ENCODE measurements around the gene AOAH.
"Not testable (repeated sequence)": the region's sequence is repeated elsewhere in the genome, so short reads cannot be mapped to it uniquely, and the experiment has no call there.

AOAH gene

GRCh38 chr7:36488672-36489071 is 235.6 kb downstream of the AOAH start:
- H3K4me3 Mint-ChIP-seq; H3K36me3 Mint-ChIP-seq (ENCODE audit: low read depth); H3K27me3 Mint-ChIP-seq (ENCODE audit: low read depth); H3K4me1 Mint-ChIP-seq (ENCODE audit: low read depth); H3K27ac Mint-ChIP-seq; H3K9me3 Mint-ChIP-seq: not testable (repeated sequence)

- Mint-ChIP-seq H3K4me3 (no peak overlapping the region), H3K27me3 (ENCODE audit: low read depth) (peaks cover 6% of the 10 kb centered on the region), H3K27ac (no peak overlapping the region), H3K9me3 (no peaks in the 10 kb centered on the region), H3K4me1 (ENCODE audit: low read depth) (peaks cover 4% of the 10 kb centered on the region), H3K36me3 (ENCODE audit: low read depth) (no peaks in the 10 kb centered on the region)
These were observed 236.4 kb downstream of the AOAH start for GRCh38 chr7:36487756-36488336.

- no peaks in the 10 kb centered on the region for H3K27me3 Mint-ChIP-seq (ENCODE audit: low read depth)
- H3K36me3 Mint-ChIP-seq (ENCODE audit: low read depth), result no peaks in the 10 kb centered on the region
- no peak overlapping the region for H3K4me3 Mint-ChIP-seq
- H3K4me1 Mint-ChIP-seq (ENCODE audit: low read depth), result peaks cover 4% of the 10 kb centered on the region
- H3K9me3 Mint-ChIP-seq, result peaks cover 4% of the 10 kb centered on the region
- no peak overlapping the region for H3K27ac Mint-ChIP-seq
These were observed 238.0 kb downstream of the AOAH start for GRCh38 chr7:36486336-36486735.

- Mint-ChIP-seq H3K4me1 (ENCODE audit: low read depth) (peaks cover 4% of the 10 kb centered on the region), H3K4me3 (no peak overlapping the region), H3K9me3 (peaks cover 18% of the 10 kb centered on the region), H3K27me3 (ENCODE audit: low read depth) (no peaks in the 10 kb centered on the region), H3K36me3 (ENCODE audit: low read depth) (peaks cover 8% of the 10 kb centered on the region), H3K27ac (no peak overlapping the region)
These were observed 240.0 kb downstream of the AOAH start for GRCh38 chr7:36484265-36484664.

GRCh38 chr7:36483853-36484252 is 240.4 kb downstream of the AOAH start:
- not testable (repeated sequence) for H3K27me3 Mint-ChIP-seq (ENCODE audit: low read depth); H3K4me3 Mint-ChIP-seq; H3K36me3 Mint-ChIP-seq (ENCODE audit: low read depth); H3K4me1 Mint-ChIP-seq (ENCODE audit: low read depth); H3K27ac Mint-ChIP-seq
- peaks cover 22% of the 10 kb centered on the region for H3K9me3 Mint-ChIP-seq

GRCh38 chr7:36478745-36479144 is 245.5 kb downstream of the AOAH start:
- peaks cover 13% of the 10 kb centered on the region for H3K4me1 Mint-ChIP-seq (ENCODE audit: low read depth)
- H3K27ac Mint-ChIP-seq, result no peak overlapping the region
- H3K9me3 Mint-ChIP-seq, result peaks cover 24% of the 10 kb centered on the region
- no peak overlapping the region for H3K4me3 Mint-ChIP-seq
- no peaks in the 10 kb centered on the region for H3K27me3 Mint-ChIP-seq (ENCODE audit: low read depth)
- peaks cover 8% of the 10 kb centered on the region for H3K36me3 Mint-ChIP-seq (ENCODE audit: low read depth)

GRCh38 chr7:36475381-36475780 is 248.9 kb downstream of the AOAH start:
- H3K27me3 Mint-ChIP-seq (ENCODE audit: low read depth), result no peaks in the 10 kb centered on the region
- H3K4me1 Mint-ChIP-seq (ENCODE audit: low read depth), result peaks cover 18% of the 10 kb centered on the region
- no peak overlapping the region for H3K4me3 Mint-ChIP-seq
- peaks cover 15% of the 10 kb centered on the region for H3K9me3 Mint-ChIP-seq
- peaks cover 6% of the 10 kb centered on the region for H3K36me3 Mint-ChIP-seq (ENCODE audit: low read depth)
- no peak overlapping the region for H3K27ac Mint-ChIP-seq

- H3K4me3 Mint-ChIP-seq, result no peak overlapping the region
- peaks cover 19% of the 10 kb centered on the region for H3K4me1 Mint-ChIP-seq (ENCODE audit: low read depth)
- peaks cover 13% of the 10 kb centered on the region for H3K9me3 Mint-ChIP-seq
- H3K27me3 Mint-ChIP-seq (ENCODE audit: low read depth), result no peaks in the 10 kb centered on the region
- no peak overlapping the region for H3K27ac Mint-ChIP-seq
- peaks cover 6% of the 10 kb centered on the region for H3K36me3 Mint-ChIP-seq (ENCODE audit: low read depth)
These were observed 249.3 kb downstream of the AOAH start for GRCh38 chr7:36475011-36475342.

GRCh38 chr7:36474283-36475010 is 249.8 kb downstream of the AOAH start:
- Mint-ChIP-seq H3K4me3 (no peak overlapping the region), H3K27ac (no peak overlapping the region), H3K36me3 (ENCODE audit: low read depth) (peaks cover 2% of the 10 kb centered on the region), H3K9me3 (peaks cover 7% of the 10 kb centered on the region), H3K4me1 (ENCODE audit: low read depth) (peaks cover 21% of the 10 kb centered on the region), H3K27me3 (ENCODE audit: low read depth) (no peaks in the 10 kb centered on the region)

- Mint-ChIP-seq H3K27me3 (ENCODE audit: low read depth) (no peaks in the 10 kb centered on the region), H3K4me3 (no peak overlapping the region), H3K27ac (no peak overlapping the region), H3K4me1 (ENCODE audit: low read depth) (peaks cover 21% of the 10 kb centered on the region), H3K9me3 (no peaks in the 10 kb centered on the region), H3K36me3 (ENCODE audit: low read depth) (peaks cover 2% of the 10 kb centered on the region)
These were observed 250.6 kb downstream of the AOAH start for GRCh38 chr7:36473454-36474282.

- Mint-ChIP-seq H3K4me1 (ENCODE audit: low read depth) (peaks cover 21% of the 10 kb centered on the region), H3K4me3 (no peak overlapping the region), H3K27ac (no peak overlapping the region), H3K9me3 (no peaks in the 10 kb centered on the region), H3K27me3 (ENCODE audit: low read depth) (peaks cover 3% of the 10 kb centered on the region), H3K36me3 (ENCODE audit: low read depth) (peaks cover 2% of the 10 kb centered on the region)
These were observed 252.1 kb downstream of the AOAH start for GRCh38 chr7:36472141-36472729.

GRCh38 chr7:36469236-36469635 is 255.1 kb downstream of the AOAH start:
- peaks cover 2% of the 10 kb centered on the region for H3K36me3 Mint-ChIP-seq (ENCODE audit: low read depth)
- peaks cover 12% of the 10 kb centered on the region for H3K4me1 Mint-ChIP-seq (ENCODE audit: low read depth)
- no peaks in the 10 kb centered on the region for H3K9me3 Mint-ChIP-seq
- H3K27ac Mint-ChIP-seq, result no peak overlapping the region
- H3K4me3 Mint-ChIP-seq, result no peak overlapping the region
- peaks cover 17% of the 10 kb centered on the region for H3K27me3 Mint-ChIP-seq (ENCODE audit: low read depth)

- H3K9me3 Mint-ChIP-seq, result no peaks in the 10 kb centered on the region
- peaks cover 21% of the 10 kb centered on the region for H3K27me3 Mint-ChIP-seq (ENCODE audit: low read depth)
- H3K4me1 Mint-ChIP-seq (ENCODE audit: low read depth), result peaks cover 5% of the 10 kb centered on the region
- no peak overlapping the region for H3K27ac Mint-ChIP-seq
- H3K4me3 Mint-ChIP-seq, result no peak overlapping the region
- peaks cover 2% of the 10 kb centered on the region for H3K36me3 Mint-ChIP-seq (ENCODE audit: low read depth)
These were observed 255.8 kb downstream of the AOAH start for GRCh38 chr7:36468370-36469101.

- peaks cover 26% of the 10 kb centered on the region for H3K27me3 Mint-ChIP-seq (ENCODE audit: low read depth)
- H3K4me3 Mint-ChIP-seq; H3K4me1 Mint-ChIP-seq (ENCODE audit: low read depth); H3K27ac Mint-ChIP-seq; H3K9me3 Mint-ChIP-seq; H3K36me3 Mint-ChIP-seq (ENCODE audit: low read depth): not testable (repeated sequence)
These were observed 258.3 kb downstream of the AOAH start for GRCh38 chr7:36466001-36466400.

Measured in T-helper 1 cell treated with Interleukin-12 subunit alpha and Interleukin-12 subunit beta and Interleukin-4 antibody, amounts not matched to agents 30 μg/mL and 1 μg/mL, for 36 hours (primary cell).